PC-9 (cell line): Measurements from ENCODE around the gene EXD3.

Experiments used
- CTCF ChIP-seq: fragments of 200-600 bp; sonication (generic); conservative IDR thresholded peaks from 2 replicates; pipeline ENCODE4 v1.6.1; 2017; ENCODE audit warnings: mixed run types, antibody characterized with exemption, mild to moderate bottlenecking, moderate library complexity
- EZH2 ChIP-seq: fragments of 200-600 bp; sonication (generic); IDR thresholded peaks from 2 replicates; pipeline ENCODE4 v1.8.0; 2017; ENCODE audit warnings: antibody characterized with exemption, low read depth

GRCh38 chr9:137452006-137452760, 29.2 kb upstream of the EXD3 start:
- TF ChIP-seq CTCF (no peak), EZH2 (no peak)
